K562 (cell line): ENCODE measurements around the gene SLC39A13.

ENCODE experiments used
- ATF3 ChIP-seq, 2 experiments: fragments of 450-650 bp in 1 of 2; sonication (generic) in 1 of 2; formaldehyde crosslinking in 1 of 2; IDR thresholded peaks in 1 of 2; conservative IDR thresholded peaks in 1 of 2; 2 replicates each; pipeline versions ENCODE4 v1.6.1 to v1.8.1; 2016 to 2023; ENCODE audit warnings: mild to moderate bottlenecking in 2 of 2, moderate library complexity in 2 of 2, inconsistent platforms in 1 of 2, missing genetic modification reagents in 1 of 2
- FOXK2 ChIP-seq, 2 experiments: fragments of 450-650 bp; IDR thresholded peaks in 1 of 2; conservative IDR thresholded peaks in 1 of 2; 2 replicates each; pipeline ENCODE4 v1.6.1; 2016; ENCODE audit warnings: low read depth in 2 of 2, mild to moderate bottlenecking in 1 of 2
- KDM5B ChIP-seq: fragments of 200-600 bp; sonication (generic); IDR thresholded peaks from 2 replicates; pipeline ENCODE4 v1.6.1; 2012; ENCODE audit warnings: low read depth, mild to moderate bottlenecking, moderate library complexity, low read length, control low read depth, inconsistent platforms; ENCODE audit not compliant: insufficient replicate concordance
- MXI1 ChIP-seq: IDR thresholded peaks from 2 replicates; pipeline ENCODE4 v1.6.1; 2011; ENCODE audit warnings: low read depth, mild to moderate bottlenecking, improper control_type of control experiment, low read length
- PHF8 ChIP-seq: fragments of 200-600 bp; sonication (generic); IDR thresholded peaks from 2 replicates; pipeline ENCODE4 v1.6.1; 2012; ENCODE audit warnings: mixed run types, mild to moderate bottlenecking, inconsistent platforms, low read length, moderate library complexity, borderline replicate concordance
- POLR2A ChIP-seq: fragments of 450-650 bp; conservative IDR thresholded peaks from 2 replicates; pipeline ENCODE4 v1.6.1; 2016
- PURB ChIP-seq: sonication (generic); formaldehyde crosslinking; IDR thresholded peaks from 2 replicates; pipeline ENCODE4 v1.9.0; 2021; ENCODE audit warnings: low read depth, mild to moderate bottlenecking, missing genetic modification reagents
- ZBTB1 ChIP-seq: sonication (generic); formaldehyde crosslinking; IDR thresholded peaks from 2 replicates; pipeline ENCODE4 v1.8.1; 2023; ENCODE audit warnings: missing genetic modification reagents, low read depth, mild to moderate bottlenecking, borderline replicate concordance
- ZBTB11 ChIP-seq, 3 experiments: fragments of 200-800 bp in 1 of 3; fragments of 250-450 bp in 1 of 3; fragments of 450-650 bp in 1 of 3; sonication (Bioruptor Pico) in 1 of 3; sonication (Bioruptor generic) in 1 of 3; formaldehyde crosslinking in 1 of 3; IDR thresholded peaks; 2 replicates each; pipeline versions ENCODE4 v1.6.1 to v1.8.0; 2016 to 2022; ENCODE audit warnings: mild to moderate bottlenecking in 2 of 3, missing genetic modification characterization in 2 of 3, missing compliant biosample characterization in 1 of 3, moderate library complexity in 1 of 3
- ZNF174 ChIP-seq: fragments of 250-450 bp; sonication (Bioruptor Pico); IDR thresholded peaks from 2 replicates; pipeline ENCODE4 v1.4.0; 2020; ENCODE audit warnings: mild to moderate bottlenecking
- TF ChIP-seq, protein P1 (sequence below), 2 experiments: IDR thresholded peaks; 2 replicates each; pipeline ENCODE4 v1.6.1; 2011; ENCODE audit warnings: borderline replicate concordance in 1 of 2, control low read depth in 1 of 2, low read depth in 1 of 2, low read length in 1 of 2, mild to moderate bottlenecking in 1 of 2, mixed read lengths in 1 of 2, moderate library complexity in 1 of 2; ENCODE audit not compliant: insufficient read depth in 1 of 2, insufficient read length in 1 of 2, poor library complexity in 1 of 2, severe bottlenecking in 1 of 2; ENCODE audit errors: extremely low read depth in 1 of 2

DNA sequence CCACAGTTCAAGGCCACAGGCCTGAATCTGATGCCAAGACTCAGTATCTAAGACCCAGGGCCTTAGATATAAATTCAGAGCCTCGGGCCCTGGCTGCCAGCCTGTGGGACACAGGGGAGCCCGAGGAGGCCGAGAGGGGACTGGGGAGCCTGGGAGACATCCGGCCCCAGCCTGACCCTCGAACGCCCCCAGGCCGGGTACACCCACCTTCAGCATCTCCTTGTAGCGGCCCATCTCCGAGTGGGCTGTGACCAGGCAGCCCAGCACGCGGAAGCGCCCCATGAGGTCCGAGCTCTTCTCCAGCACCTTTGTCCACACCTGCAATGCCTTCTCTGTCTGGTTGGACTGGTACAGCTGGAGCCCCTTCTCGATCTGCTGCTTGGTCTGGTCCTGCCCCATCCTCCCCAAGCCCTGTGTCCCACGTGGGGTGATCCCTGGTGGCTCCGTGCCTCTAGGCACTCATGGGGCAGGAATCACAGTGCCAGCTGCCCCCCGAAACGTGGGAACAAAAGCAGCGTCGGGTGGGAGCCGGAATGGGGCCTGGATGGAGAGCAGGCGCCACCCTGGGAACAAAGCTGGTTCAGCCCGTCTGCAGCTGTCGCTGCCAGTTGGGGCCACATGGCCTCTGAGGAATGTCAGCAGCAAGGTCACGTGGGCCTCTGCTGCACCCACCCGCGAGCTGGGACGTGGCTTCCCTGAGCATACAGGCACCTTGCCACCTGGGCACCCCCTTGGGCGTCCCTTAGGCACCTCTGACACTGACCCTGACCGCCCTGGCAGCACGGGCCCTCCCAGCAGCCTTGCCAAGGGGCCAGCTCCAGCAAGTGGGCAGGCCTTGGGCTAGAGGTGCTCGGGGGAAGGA lies 40.4 kb downstream of the SLC39A13 start, which contains the start of gene RAPSN:
- TF ChIP-seq FOXK2 (conservative IDR thresholded peaks at IDR 0.05 in 1 of 2, IDR thresholded peaks at IDR 0.05 in 1 of 2; ENCODE audit: low read depth in 2 of 2) (no peak), PHF8 (no peak), ATF3 (IDR thresholded peaks at IDR 0.05) (no peak), ATF3 (CRISPR knock-in tag; conservative IDR thresholded peaks at IDR 0.05) (no peak), ZBTB1 (CRISPR knock-in tag) (no peak), PURB (CRISPR knock-in tag) (no peak), POLR2A (no peak), ZBTB11 (CRISPR knock-in tag; IDR thresholded peaks at IDR 0.05) (no peak), KDM5B (no peak), MXI1 (no peak), ZNF174 (CRISPR knock-in tag) (no peak)
- TF ChIP-seq, protein P1, sequence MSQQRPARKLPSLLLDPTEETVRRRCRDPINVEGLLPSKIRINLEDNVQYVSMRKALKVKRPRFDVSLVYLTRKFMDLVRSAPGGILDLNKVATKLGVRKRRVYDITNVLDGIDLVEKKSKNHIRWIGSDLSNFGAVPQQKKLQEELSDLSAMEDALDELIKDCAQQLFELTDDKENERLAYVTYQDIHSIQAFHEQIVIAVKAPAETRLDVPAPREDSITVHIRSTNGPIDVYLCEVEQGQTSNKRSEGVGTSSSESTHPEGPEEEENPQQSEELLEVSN (IDR thresholded peaks at IDR 0.05; ENCODE audit: borderline replicate concordance in 1 of 2, extremely low read depth in 1 of 2, insufficient read depth in 1 of 2, insufficient read length in 1 of 2, low read depth in 1 of 2, low read length in 1 of 2, poor library complexity in 1 of 2, severe bottlenecking in 1 of 2) = no peak
